ENCODE measurements around the gene ABCA13. TPM values are rescaled to one million over a fixed set of nuclear protein-coding genes. Genes with fewer than 3 reads are reported as not detected.

The ABCA13 gene
- total RNA-seq, 3 donors from 2014 or later (not counting 1 experiment from before 2014, with no cell fraction given): 0.05 to 0.09 TPM; not detected in 1

GRCh38 chr7:48408731-48409130, 237.5 kb downstream of the ABCA13 start:
- Mint-ChIP-seq H3K4me1 (peaks cover 0 to 6% of the 10 kb centered on the region in 2 donors), H3K27me3 (ENCODE audit: low read depth in 2 of 2) (no peaks in the 10 kb centered on the region), H3K36me3 (no peaks in the 10 kb centered on the region), H3K27ac (no peak overlapping the region), H3K4me3 (no peak overlapping the region), H3K9me3 (no peaks in the 10 kb centered on the region)
- no peaks in the 10 kb centered on the region for H3K9me3 ChIP-seq (ENCODE audit: control insufficient read depth, insufficient read depth, low read length)
- WGBS (ENCODE audit: insufficient coverage): 95% methylated on average over 3 of the region's 4 CpGs
- no peaks in the 10 kb centered on the region for H3K4me1 ChIP-seq (ENCODE audit: control insufficient read depth, insufficient read depth, low read length)
- no peaks in the 10 kb centered on the region for H3K36me3 ChIP-seq (ENCODE audit: control insufficient read depth, insufficient read depth, low read length)
- H3K27me3 ChIP-seq (ENCODE audit: control insufficient read depth, insufficient read depth, low read length): no peaks in the 10 kb centered on the region
- H3K4me3 ChIP-seq (ENCODE audit: low read length): no peak overlapping the region
- ATAC-seq (no peak), DNase-seq (no peak)
- intact Hi-C loops (cut with micrococcal nuclease): no loop called here
- no peak overlapping the region for H3K27ac ChIP-seq (ENCODE audit: low read length)
- TF ChIP-seq CTCF (IDR thresholded peaks at IDR 0.05): no peak

GRCh38 chr7:48411619-48412018, 240.4 kb downstream of the ABCA13 start:
- Histone ChIP-seq H3K4me3 (ENCODE audit: low read length) (no peak overlapping the region), H3K4me1 (ENCODE audit: control insufficient read depth, insufficient read depth, low read length) (no peaks in the 10 kb centered on the region), H3K36me3 (ENCODE audit: control insufficient read depth, insufficient read depth, low read length) (no peaks in the 10 kb centered on the region), H3K9me3 (ENCODE audit: control insufficient read depth, insufficient read depth, low read length) (no peaks in the 10 kb centered on the region), H3K27me3 (ENCODE audit: control insufficient read depth, insufficient read depth, low read length) (no peaks in the 10 kb centered on the region), H3K27ac (ENCODE audit: low read length) (no peak overlapping the region)
- Mint-ChIP-seq H3K36me3 (no peaks in the 10 kb centered on the region), H3K27ac (no peak overlapping the region), H3K9me3 (no peaks in the 10 kb centered on the region), H3K4me3 (no peak overlapping the region), H3K27me3 (ENCODE audit: low read depth in 2 of 2) (no peaks in the 10 kb centered on the region), H3K4me1 (peaks cover 0 to 6% of the 10 kb centered on the region in 2 donors)
- DNase-seq (no peak), ATAC-seq (peak in 1 of 3 donors; percentile 52)
- intact Hi-C loops (cut with micrococcal nuclease): no loop called here
- 71% methylated on average over 5 of the region's 5 CpGs for WGBS (ENCODE audit: insufficient coverage)
- TF ChIP-seq CTCF (IDR thresholded peaks at IDR 0.05): no peak

- DNase-seq (no peak), ATAC-seq (no peak)
- Mint-ChIP-seq H3K36me3 (no peaks in the 10 kb centered on the region), H3K9me3 (no peaks in the 10 kb centered on the region), H3K27ac (no peak overlapping the region), H3K4me1 (peaks cover 0 to 6% of the 10 kb centered on the region in 2 donors), H3K4me3 (no peak overlapping the region), H3K27me3 (ENCODE audit: low read depth in 2 of 2) (no peaks in the 10 kb centered on the region)
- Histone ChIP-seq H3K27me3 (ENCODE audit: control insufficient read depth, insufficient read depth, low read length) (no peaks in the 10 kb centered on the region), H3K4me1 (ENCODE audit: control insufficient read depth, insufficient read depth, low read length) (no peaks in the 10 kb centered on the region), H3K36me3 (ENCODE audit: control insufficient read depth, insufficient read depth, low read length) (no peaks in the 10 kb centered on the region), H3K9me3 (ENCODE audit: control insufficient read depth, insufficient read depth, low read length) (no peaks in the 10 kb centered on the region), H3K4me3 (ENCODE audit: low read length) (no peak overlapping the region), H3K27ac (ENCODE audit: low read length) (no peak overlapping the region)
- 81% methylated on average over 10 of the region's 10 CpGs for WGBS (ENCODE audit: insufficient coverage)
- intact Hi-C loops (cut with micrococcal nuclease): no loop called here
- no peak for TF ChIP-seq CTCF (IDR thresholded peaks at IDR 0.05)
These were observed 242.9 kb downstream of the ABCA13 start for GRCh38 chr7:48414011-48414732.

Measured in natural killer cell (primary cell).